Stomach (tissue), 4 donors: ENCODE measurements around the gene NEO1.

Experiments
- CTCF ChIP-seq, 7 experiments: fragments of 450-650 bp in 4 of 7; fragments of 200-600 bp in 3 of 7; sonication (generic) in 3 of 7; IDR thresholded peaks; one replicate each; pipeline ENCODE4 v1.5.1; 2016 to 2019; ENCODE audit warnings: antibody characterized with exemption in 7 of 7, control low read depth in 2 of 7, mild to moderate bottlenecking in 1 of 7
- POLR2A ChIP-seq, 4 donors: fragments of 450-650 bp; IDR thresholded peaks; one replicate each; pipeline ENCODE4 v1.6.1; 2016; ENCODE audit warnings: antibody characterized with exemption in 4 of 4, control low read depth in 2 of 4, mild to moderate bottlenecking in 1 of 4, moderate library complexity in 1 of 4
- POLR2AphosphoS5 ChIP-seq, 3 donors: sonication (generic); formaldehyde crosslinking; IDR thresholded peaks; one replicate each; pipeline ENCODE4 v1.6.1; 2016; ENCODE audit warnings: antibody characterized with exemption in 3 of 3

- no peak for TF ChIP-seq CTCF (IDR thresholded peaks at IDR 0.05)
- no peak for TF ChIP-seq POLR2AphosphoS5 (IDR thresholded peaks at IDR 0.05)
- no peak for TF ChIP-seq POLR2A (IDR thresholded peaks at IDR 0.05)
Observed at GRCh38 chr15:73268457-73268856, 216.2 kb downstream of the NEO1 start.
